SH-SY5Y (cell line): Measurements from ENCODE around the gene ZCCHC8.

ENCODE experiments used
- GATA2 ChIP-seq: IDR thresholded peaks from 2 replicates; pipeline ENCODE4 v1.6.1; 2011; ENCODE audit warnings: mild to moderate bottlenecking, low read depth, low read length
- GATA3 ChIP-seq: IDR thresholded peaks from 2 replicates; pipeline ENCODE4 v1.6.1; 2011; ENCODE audit warnings: low read depth, mild to moderate bottlenecking, low read length, moderate library complexity

GRCh38 chr12:122427403-122427802 lies 73.3 kb downstream of the ZCCHC8 start:
- TF ChIP-seq GATA3 = no peak
- TF ChIP-seq GATA2 = no peak
